Activated T-cell treated with anti-CD3 and anti-CD28 coated beads, Interleukin-2, amount 50 U/mL, for 4 hours (primary cell): ENCODE data around the gene C1QTNF5. TPM values are rescaled to one million over a fixed set of nuclear protein-coding genes. Genes with fewer than 3 reads are reported as not detected.
A peak's percentile ranks its signal among the peaks of the same experiment; 100 is the strongest.

Experiments used
- ATAC-seq, 2 donors: fragments of 200-7000 bp; cut with Tn5 transposase; one replicate each; pipeline ENCODE4 v1.10.0; 2021
- DNase-seq: peaks from one replicate; pipeline ENCODE4 v3.0.0-alpha.2; 2020
- H3K27me3 Mint-ChIP-seq: one replicate; pipeline ENCODE4 v1.8.0; 2021; ENCODE audit warnings: low read depth, mixed read lengths
- H3K36me3 Mint-ChIP-seq: one replicate; pipeline ENCODE4 v1.8.0; 2022; ENCODE audit warnings: mixed read lengths; ENCODE audit not compliant: insufficient read depth
- H3K4me1 Mint-ChIP-seq: one replicate; pipeline ENCODE4 v1.8.0; 2021; ENCODE audit warnings: low read depth, mixed read lengths
- H3K4me3 Mint-ChIP-seq: one replicate; pipeline ENCODE4 v1.8.0; 2021; ENCODE audit warnings: mild to moderate bottlenecking, moderate library complexity, mixed read lengths
- H3K9me3 Mint-ChIP-seq: one replicate; pipeline ENCODE4 v1.8.0; 2021; ENCODE audit warnings: mixed read lengths
- total RNA-seq, 3 donors: library from RNA; stranded (reverse); gene quantifications; one replicate each; pipeline ENCODE4 v1.2.1, GENCODE V29; 2021

Gene C1QTNF5
- total RNA-seq, 3 donors from 2014 or later: not detected

- no peaks in the 10 kb centered on the region for H3K36me3 Mint-ChIP-seq
- ATAC-seq: no peak
- H3K9me3 Mint-ChIP-seq: no peaks in the 10 kb centered on the region
- peaks cover 5% of the 10 kb centered on the region for H3K4me1 Mint-ChIP-seq
- peaks cover 61% of the 10 kb centered on the region for H3K27me3 Mint-ChIP-seq
- no peak overlapping the region for H3K4me3 Mint-ChIP-seq
- DNase-seq: no peak
Measured at GRCh38 chr11:119367661-119368120, 27.0 kb upstream of the C1QTNF5 start.

GRCh38 chr11:119366690-119367620 is 26.3 kb upstream of the C1QTNF5 start:
- Mint-ChIP-seq H3K9me3 (no peaks in the 10 kb centered on the region), H3K36me3 (no peaks in the 10 kb centered on the region), H3K4me1 (peaks cover 8% of the 10 kb centered on the region), H3K27me3 (peaks cover 68% of the 10 kb centered on the region), H3K4me3 (no peak overlapping the region)
- no peak for ATAC-seq
- no peak for DNase-seq

GRCh38 chr11:119365071-119365591 is 24.4 kb upstream of the C1QTNF5 start:
- H3K4me3 Mint-ChIP-seq: no peak overlapping the region
- no peaks in the 10 kb centered on the region for H3K9me3 Mint-ChIP-seq
- peaks cover 62% of the 10 kb centered on the region for H3K27me3 Mint-ChIP-seq
- no peak for ATAC-seq
- H3K36me3 Mint-ChIP-seq: no peaks in the 10 kb centered on the region
- DNase-seq: no peak
- H3K4me1 Mint-ChIP-seq: peaks cover 11% of the 10 kb centered on the region

GRCh38 chr11:119363851-119364590 is 23.3 kb upstream of the C1QTNF5 start:
- Mint-ChIP-seq H3K9me3 (no peaks in the 10 kb centered on the region), H3K4me3 (peak overlapping the region; percentile 75), H3K36me3 (no peaks in the 10 kb centered on the region), H3K4me1 (peaks cover 11% of the 10 kb centered on the region), H3K27me3 (peaks cover 53% of the 10 kb centered on the region)
- DNase-seq (peak; percentile 53), ATAC-seq (peak; percentile 69 to 78)

GRCh38 chr11:119363081-119363850 is 22.6 kb upstream of the C1QTNF5 start:
- no peaks in the 10 kb centered on the region for H3K9me3 Mint-ChIP-seq
- H3K36me3 Mint-ChIP-seq: no peaks in the 10 kb centered on the region
- ATAC-seq (no peak), DNase-seq (no peak)
- peak overlapping the region; percentile 43 for H3K4me3 Mint-ChIP-seq
- peaks cover 11% of the 10 kb centered on the region for H3K4me1 Mint-ChIP-seq
- peaks cover 50% of the 10 kb centered on the region for H3K27me3 Mint-ChIP-seq

- ATAC-seq (no peak), DNase-seq (no peak)
- H3K4me1 Mint-ChIP-seq: peaks cover 11% of the 10 kb centered on the region
- no peaks in the 10 kb centered on the region for H3K9me3 Mint-ChIP-seq
- H3K27me3 Mint-ChIP-seq: peaks cover 46% of the 10 kb centered on the region
- H3K4me3 Mint-ChIP-seq: peak overlapping the region; percentile 43
- no peaks in the 10 kb centered on the region for H3K36me3 Mint-ChIP-seq
Measured at GRCh38 chr11:119362741-119363080, 22.0 kb upstream of the C1QTNF5 start.

GRCh38 chr11:119361941-119362725 is 21.4 kb upstream of the C1QTNF5 start:
- Mint-ChIP-seq H3K9me3 (no peaks in the 10 kb centered on the region), H3K36me3 (no peaks in the 10 kb centered on the region), H3K27me3 (peaks cover 45% of the 10 kb centered on the region), H3K4me1 (peaks cover 12% of the 10 kb centered on the region), H3K4me3 (peak overlapping the region; percentile 33)
- ATAC-seq (no peak), DNase-seq (no peak)

- no peaks in the 10 kb centered on the region for H3K9me3 Mint-ChIP-seq
- peak; percentile 79 to 84 for ATAC-seq
Measured at GRCh38 chr11:119361056-119361787, 20.5 kb upstream of the C1QTNF5 start.

GRCh38 chr11:119359365-119360214 is 18.9 kb upstream of the C1QTNF5 start:
- Mint-ChIP-seq H3K4me1 (peaks cover 10% of the 10 kb centered on the region), H3K9me3 (no peaks in the 10 kb centered on the region), H3K27me3 (peaks cover 24% of the 10 kb centered on the region), H3K36me3 (no peaks in the 10 kb centered on the region), H3K4me3 (no peak overlapping the region)
- no peak for DNase-seq
- no peak for ATAC-seq

More at GRCh38 chr11:119361056-119361787, 20.5 kb upstream of the C1QTNF5 start:
- Mint-ChIP-seq H3K4me1 (peaks cover 12% of the 10 kb centered on the region), H3K27me3 (peaks cover 36% of the 10 kb centered on the region), H3K36me3 (no peaks in the 10 kb centered on the region), H3K4me3 (no peak overlapping the region)
- DNase-seq: no peak

GRCh38 chr11:119357074-119357473 is 16.4 kb upstream of the C1QTNF5 start:
- Mint-ChIP-seq H3K27me3 (peaks cover 14% of the 10 kb centered on the region), H3K4me3 (peak overlapping the region; percentile 67)
- no peak for ATAC-seq

GRCh38 chr11:119356349-119357031 is 15.8 kb upstream of the C1QTNF5 start:
- H3K36me3 Mint-ChIP-seq: no peaks in the 10 kb centered on the region
- H3K4me3 Mint-ChIP-seq: peak overlapping the region; percentile 82
- H3K4me1 Mint-ChIP-seq: peaks cover 4% of the 10 kb centered on the region
- no peaks in the 10 kb centered on the region for H3K9me3 Mint-ChIP-seq
- peaks cover 17% of the 10 kb centered on the region for H3K27me3 Mint-ChIP-seq
- DNase-seq: peak; percentile 63
- ATAC-seq: peak; percentile 88 to 89

More at GRCh38 chr11:119357074-119357473, 16.4 kb upstream of the C1QTNF5 start:
- no peaks in the 10 kb centered on the region for H3K36me3 Mint-ChIP-seq
- no peaks in the 10 kb centered on the region for H3K9me3 Mint-ChIP-seq
- H3K4me1 Mint-ChIP-seq: peaks cover 4% of the 10 kb centered on the region
- DNase-seq: no peak
